ENCODE results near the gene CDK14. TPM values are rescaled to one million over a fixed set of nuclear protein-coding genes. Genes with fewer than 3 reads are reported as not detected.

CDK14 gene
- total RNA-seq, 5 donors from 2014 or later (not counting 1 experiment from before 2014, with no cell fraction given), result 0.86 to 6.6 (median 1.6) TPM

GRCh38 chr7:90951986-90952954 lies 356.1 kb downstream of the CDK14 start:
- H3K36me3 ChIP-seq (ENCODE audit: control insufficient read depth in 2 of 2, extremely low read depth in 1 of 2, insufficient read depth in 1 of 2, low read length in 1 of 2), result no peaks in the 10 kb centered on the region
- Mint-ChIP-seq H3K4me3 (no peak overlapping the region), H3K4me1 (no peaks in the 10 kb centered on the region), H3K36me3 (no peaks in the 10 kb centered on the region), H3K27me3 (no peaks in the 10 kb centered on the region), H3K27ac (no peak overlapping the region), H3K9me3 (no peaks in the 10 kb centered on the region)
- CTCF ChIA-PET, result no interaction called here
- no peaks in the 10 kb centered on the region for H3K4me1 ChIP-seq (ENCODE audit: control insufficient read depth in 1 of 2, extremely low read depth in 1 of 2, insufficient read depth in 2 of 2, low read length in 2 of 2)
- POLR2A ChIA-PET, result no interaction called here
- no peaks in the 10 kb centered on the region for H3K27me3 ChIP-seq (replicated peaks in 1 of 2; ENCODE audit: control insufficient read depth in 2 of 2, extremely low read depth in 1 of 2, insufficient read depth in 2 of 2, low read length in 1 of 2)
- H3K9me3 ChIP-seq, result no peaks in the 10 kb centered on the region
- DNase-seq (no peak), ATAC-seq (replicated peaks in 1 of 4) (no peak)
- WGBS (ENCODE audit: insufficient coverage), result no CpG with 5 or more reads among the region's 7 CpGs
- H3K27ac ChIP-seq (ENCODE audit: low read length), result no peak overlapping the region
- H3K4me3 ChIP-seq (ENCODE audit: control insufficient read depth in 1 of 2, extremely low read depth in 1 of 2, low read length in 1 of 2), result no peak overlapping the region

- Mint-ChIP-seq H3K4me3 (no peak overlapping the region), H3K27me3 (no peaks in the 10 kb centered on the region), H3K36me3 (no peaks in the 10 kb centered on the region), H3K27ac (no peak overlapping the region), H3K4me1 (no peaks in the 10 kb centered on the region), H3K9me3 (no peaks in the 10 kb centered on the region)
- Histone ChIP-seq H3K36me3 (ENCODE audit: control insufficient read depth in 2 of 2, extremely low read depth in 1 of 2, insufficient read depth in 1 of 2, low read length in 1 of 2) (no peaks in the 10 kb centered on the region), H3K4me3 (ENCODE audit: control insufficient read depth in 1 of 2, extremely low read depth in 1 of 2, low read length in 1 of 2) (no peak overlapping the region), H3K27ac (ENCODE audit: low read length) (no peak overlapping the region), H3K27me3 (replicated peaks in 1 of 2; ENCODE audit: control insufficient read depth in 2 of 2, extremely low read depth in 1 of 2, insufficient read depth in 2 of 2, low read length in 1 of 2) (no peaks in the 10 kb centered on the region), H3K4me1 (ENCODE audit: control insufficient read depth in 1 of 2, extremely low read depth in 1 of 2, insufficient read depth in 2 of 2, low read length in 2 of 2) (no peaks in the 10 kb centered on the region), H3K9me3 (no peaks in the 10 kb centered on the region)
- ChIA-PET CTCF (interaction anchor here in 1 of 2 donors (0.6 kb wide), 2 partner anchors 309 to 913 kb away, joined by 3 to 5 read pairs; no protein-coding TSS in a partner anchor), POLR2A (no interaction called here)
- no peak for DNase-seq
- no CpG with 5 or more reads among the region's 3 CpGs for WGBS (ENCODE audit: insufficient coverage)
- ATAC-seq (replicated peaks in 1 of 4), result no peak
These were observed 359.6 kb downstream of the CDK14 start for GRCh38 chr7:90955641-90956207.

GRCh38 chr7:90957883-90958282 lies 361.8 kb downstream of the CDK14 start:
- H3K4me3 ChIP-seq (ENCODE audit: control insufficient read depth in 1 of 2, extremely low read depth in 1 of 2, low read length in 1 of 2), result no peak overlapping the region
- Mint-ChIP-seq H3K27me3 (no peaks in the 10 kb centered on the region), H3K36me3 (no peaks in the 10 kb centered on the region), H3K27ac (no peak overlapping the region), H3K4me3 (no peak overlapping the region), H3K4me1 (no peaks in the 10 kb centered on the region), H3K9me3 (no peaks in the 10 kb centered on the region)
- DNase-seq (no peak), ATAC-seq (replicated peaks in 1 of 4) (no peak)
- WGBS (ENCODE audit: insufficient coverage), result 33% methylated on average over 1 of the region's 5 CpGs
- no peaks in the 10 kb centered on the region for H3K27me3 ChIP-seq (replicated peaks in 1 of 2; ENCODE audit: control insufficient read depth in 2 of 2, extremely low read depth in 1 of 2, insufficient read depth in 2 of 2, low read length in 1 of 2)
- H3K27ac ChIP-seq (ENCODE audit: low read length), result no peak overlapping the region
- ChIA-PET POLR2A (no interaction called here), CTCF (no interaction called here)
- no peaks in the 10 kb centered on the region for H3K36me3 ChIP-seq (ENCODE audit: control insufficient read depth in 2 of 2, extremely low read depth in 1 of 2, insufficient read depth in 1 of 2, low read length in 1 of 2)
- no peaks in the 10 kb centered on the region for H3K4me1 ChIP-seq (ENCODE audit: control insufficient read depth in 1 of 2, extremely low read depth in 1 of 2, insufficient read depth in 2 of 2, low read length in 2 of 2)
- no peaks in the 10 kb centered on the region for H3K9me3 ChIP-seq

GRCh38 chr7:90958647-90959046 lies 362.5 kb downstream of the CDK14 start:
- H3K36me3 Mint-ChIP-seq, result no peaks in the 10 kb centered on the region
- no peak overlapping the region for H3K4me3 Mint-ChIP-seq
- ChIA-PET POLR2A (no interaction called here), CTCF (no interaction called here)
- DNase-seq (no peak), ATAC-seq (replicated peaks in 1 of 4) (no peak)
- H3K27me3 Mint-ChIP-seq, result no peaks in the 10 kb centered on the region
- H3K27me3 ChIP-seq (replicated peaks in 1 of 2; ENCODE audit: control insufficient read depth in 2 of 2, extremely low read depth in 1 of 2, insufficient read depth in 2 of 2, low read length in 1 of 2), result no peaks in the 10 kb centered on the region
- 94% methylated on average over 2 of the region's 2 CpGs for WGBS (ENCODE audit: insufficient coverage)
- peaks cover 0 to 3% (median 0%) of the 10 kb centered on the region in 3 donors for H3K9me3 Mint-ChIP-seq
- no peaks in the 10 kb centered on the region for H3K36me3 ChIP-seq (ENCODE audit: control insufficient read depth in 2 of 2, extremely low read depth in 1 of 2, insufficient read depth in 1 of 2, low read length in 1 of 2)
- H3K27ac ChIP-seq (ENCODE audit: low read length), result no peak overlapping the region
- no peaks in the 10 kb centered on the region for H3K9me3 ChIP-seq
- no peaks in the 10 kb centered on the region for H3K4me1 Mint-ChIP-seq
- H3K4me3 ChIP-seq (ENCODE audit: control insufficient read depth in 1 of 2, extremely low read depth in 1 of 2, low read length in 1 of 2), result no peak overlapping the region
- no peak overlapping the region for H3K27ac Mint-ChIP-seq
- H3K4me1 ChIP-seq (ENCODE audit: control insufficient read depth in 1 of 2, extremely low read depth in 1 of 2, insufficient read depth in 2 of 2, low read length in 2 of 2), result no peaks in the 10 kb centered on the region

- Mint-ChIP-seq H3K4me1 (no peaks in the 10 kb centered on the region), H3K4me3 (no peak overlapping the region), H3K36me3 (no peaks in the 10 kb centered on the region), H3K27ac (no peak overlapping the region), H3K27me3 (peaks cover 0 to 4% of the 10 kb centered on the region in 2 donors), H3K9me3 (peaks cover 0 to 3% (median 0%) of the 10 kb centered on the region in 3 donors)
- 50% methylated on average over 1 of the region's 1 CpG for WGBS (ENCODE audit: insufficient coverage)
- Histone ChIP-seq H3K9me3 (no peaks in the 10 kb centered on the region), H3K36me3 (ENCODE audit: control insufficient read depth in 2 of 2, extremely low read depth in 1 of 2, insufficient read depth in 1 of 2, low read length in 1 of 2) (no peaks in the 10 kb centered on the region), H3K27me3 (replicated peaks in 1 of 2; ENCODE audit: control insufficient read depth in 2 of 2, extremely low read depth in 1 of 2, insufficient read depth in 2 of 2, low read length in 1 of 2) (no peaks in the 10 kb centered on the region), H3K4me3 (ENCODE audit: control insufficient read depth in 1 of 2, extremely low read depth in 1 of 2, low read length in 1 of 2) (no peak overlapping the region), H3K4me1 (ENCODE audit: control insufficient read depth in 1 of 2, extremely low read depth in 1 of 2, insufficient read depth in 2 of 2, low read length in 2 of 2) (no peaks in the 10 kb centered on the region), H3K27ac (ENCODE audit: low read length) (no peak overlapping the region)
- ChIA-PET POLR2A (no interaction called here), CTCF (no interaction called here)
- ATAC-seq (replicated peaks in 1 of 4) (no peak), DNase-seq (no peak)
These were observed 365.1 kb downstream of the CDK14 start for GRCh38 chr7:90961037-90961725.

- Histone ChIP-seq H3K9me3 (no peaks in the 10 kb centered on the region), H3K27ac (ENCODE audit: low read length) (no peak overlapping the region), H3K4me1 (ENCODE audit: control insufficient read depth in 1 of 2, extremely low read depth in 1 of 2, insufficient read depth in 2 of 2, low read length in 2 of 2) (no peaks in the 10 kb centered on the region), H3K36me3 (ENCODE audit: control insufficient read depth in 2 of 2, extremely low read depth in 1 of 2, insufficient read depth in 1 of 2, low read length in 1 of 2) (no peaks in the 10 kb centered on the region), H3K4me3 (ENCODE audit: control insufficient read depth in 1 of 2, extremely low read depth in 1 of 2, low read length in 1 of 2) (no peak overlapping the region), H3K27me3 (replicated peaks in 1 of 2; ENCODE audit: control insufficient read depth in 2 of 2, extremely low read depth in 1 of 2, insufficient read depth in 2 of 2, low read length in 1 of 2) (no peaks in the 10 kb centered on the region)
- peaks cover 0 to 4% of the 10 kb centered on the region in 2 donors for H3K27me3 Mint-ChIP-seq
- peaks cover 0 to 3% (median 0%) of the 10 kb centered on the region in 3 donors for H3K9me3 Mint-ChIP-seq
- POLR2A ChIA-PET, result no interaction called here
- H3K4me3 Mint-ChIP-seq, result no peak overlapping the region
- DNase-seq (no peak), ATAC-seq (replicated peaks in 1 of 4) (no peak)
- no peaks in the 10 kb centered on the region for H3K4me1 Mint-ChIP-seq
- WGBS (ENCODE audit: insufficient coverage), result no CpG with 5 or more reads among the region's 2 CpGs
- CTCF ChIA-PET, result no interaction called here
- H3K36me3 Mint-ChIP-seq, result no peaks in the 10 kb centered on the region
- no peak overlapping the region for H3K27ac Mint-ChIP-seq
These were observed 369.1 kb downstream of the CDK14 start for GRCh38 chr7:90965211-90965610.
